HG02678 (cell line): Measurements from ENCODE around the gene BCAS1.
A peak's percentile ranks its signal among the peaks of the same experiment; 100 is the strongest.

Experiments
- ATAC-seq: cut with Tn5 transposase; IDR thresholded peaks from one replicate; pipeline ENCODE4 v1.9.1; 2021; ENCODE audit warnings: mild to moderate bottlenecking, moderate library complexity; ENCODE audit not compliant: unreplicated experiment

The BCAS1 gene

GRCh38 chr20:54051068-54051467, 19.3 kb downstream of the BCAS1 start:
- no peak for ATAC-seq

GRCh38 chr20:54048891-54049545, 21.4 kb downstream of the BCAS1 start:
- ATAC-seq: no peak

DNA sequence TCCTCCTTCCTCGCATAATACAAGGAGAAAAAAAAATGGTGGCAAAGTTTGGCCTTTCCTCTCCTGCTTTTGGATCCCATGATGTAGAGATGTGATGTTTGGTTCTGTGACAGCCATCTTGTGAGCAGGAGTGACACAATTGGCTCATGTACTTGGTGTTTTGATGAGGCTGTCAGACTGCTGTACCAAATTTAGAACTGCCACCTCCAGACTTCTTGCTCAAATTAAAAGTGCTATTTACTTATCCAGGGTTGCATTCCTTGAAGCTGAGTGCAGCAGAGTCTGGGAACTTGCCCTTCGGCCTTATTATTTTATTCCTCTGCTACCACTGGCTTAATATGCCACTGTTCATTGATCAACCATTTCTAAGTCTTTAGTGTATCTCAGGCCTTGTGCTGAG, 21.9 kb downstream of the BCAS1 start:
- no peak for ATAC-seq

DNA sequence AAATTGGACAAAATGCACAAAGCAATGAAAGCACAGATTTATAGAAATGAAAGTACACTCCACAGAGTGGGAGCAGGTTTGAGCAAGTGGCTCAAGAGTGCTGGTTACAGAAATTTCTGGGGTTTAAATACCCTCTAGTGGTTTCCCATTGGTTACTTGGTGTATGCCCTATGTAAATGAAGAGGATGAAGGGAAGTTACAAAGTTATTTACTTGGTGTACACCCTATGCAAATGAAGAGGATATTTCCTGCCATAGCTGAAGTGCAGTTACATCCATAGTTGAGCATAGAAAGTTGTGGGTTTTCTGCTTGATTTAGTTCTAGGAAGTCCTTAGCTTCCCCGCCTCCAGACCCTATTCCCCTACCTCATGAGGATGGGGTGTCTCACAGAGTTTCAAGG, 22.7 kb downstream of the BCAS1 start:
- no peak for ATAC-seq

GRCh38 chr20:54047048-54047447, 23.3 kb downstream of the BCAS1 start:
- no peak for ATAC-seq

DNA sequence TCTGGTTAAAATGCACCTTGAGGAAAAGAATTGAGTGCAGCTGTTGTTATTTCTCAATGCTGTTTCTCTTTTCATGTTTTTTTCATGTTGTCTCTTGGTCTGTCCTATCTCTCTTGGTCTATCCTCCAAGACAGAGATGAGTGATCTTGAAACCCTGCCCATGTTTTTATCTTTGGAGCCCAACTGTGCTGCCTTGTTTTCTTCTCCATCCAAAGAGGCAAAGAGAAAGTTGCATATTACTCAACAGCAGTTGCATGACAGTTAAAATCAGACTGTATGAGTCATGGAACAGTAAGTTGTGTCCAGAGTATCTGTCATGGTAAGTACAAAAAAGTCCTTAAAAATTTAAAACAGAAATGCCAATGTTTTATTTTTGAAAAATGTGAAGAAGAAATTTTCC, 26.2 kb downstream of the BCAS1 start:
- peak; percentile 59 for ATAC-seq

GRCh38 chr20:54043076-54043967, 27.1 kb downstream of the BCAS1 start:
- peak; percentile 43 for ATAC-seq

- no peak for ATAC-seq
Observed at GRCh38 chr20:54042021-54042420, 28.4 kb downstream of the BCAS1 start.

DNA sequence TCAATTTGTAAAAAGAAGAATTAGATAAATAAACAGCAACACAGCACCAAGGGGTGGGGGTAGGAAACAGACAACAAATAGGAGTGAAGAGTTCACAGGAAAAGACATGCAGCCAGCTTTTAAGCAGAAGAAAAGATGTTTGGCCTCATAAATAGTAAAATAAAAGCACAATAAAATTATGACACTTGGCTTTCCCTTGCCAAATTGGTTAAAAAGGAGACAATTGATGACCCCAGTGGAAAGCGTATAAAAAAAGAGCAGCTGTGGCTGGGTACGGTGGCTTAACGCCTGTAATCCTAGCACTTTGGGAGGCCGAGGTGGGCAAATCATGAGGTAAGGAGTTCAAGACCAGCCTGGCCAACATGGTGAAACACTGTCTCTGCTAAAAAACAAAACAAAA, 29.1 kb downstream of the BCAS1 start:
- ATAC-seq: no peak

GRCh38 chr20:54040531-54040930, 29.9 kb downstream of the BCAS1 start:
- no peak for ATAC-seq

- no peak for ATAC-seq
Observed at GRCh38 chr20:54038961-54039360, 31.4 kb downstream of the BCAS1 start.

- no peak for ATAC-seq
Observed at GRCh38 chr20:54037525-54037924, 32.9 kb downstream of the BCAS1 start.

DNA sequence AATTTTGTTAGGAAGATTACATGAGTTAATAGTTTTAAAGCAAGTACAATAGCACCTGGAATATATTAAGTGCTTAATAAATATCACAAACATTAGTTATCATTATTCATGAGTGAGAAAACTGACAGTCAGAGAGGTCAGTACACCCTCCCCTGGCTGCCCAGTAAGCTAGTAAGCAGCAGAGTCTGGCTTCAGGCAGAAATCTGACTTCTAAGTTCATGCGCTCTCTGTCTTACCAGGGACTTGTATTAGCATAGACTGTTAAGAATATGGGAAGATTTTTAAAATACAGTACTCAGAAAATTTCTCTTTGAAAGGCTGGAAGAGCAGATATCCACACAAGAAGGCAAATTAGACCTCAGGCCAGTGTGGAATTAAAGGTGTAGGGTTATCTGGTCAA, 40.8 kb downstream of the BCAS1 start:
- no peak for ATAC-seq

DNA sequence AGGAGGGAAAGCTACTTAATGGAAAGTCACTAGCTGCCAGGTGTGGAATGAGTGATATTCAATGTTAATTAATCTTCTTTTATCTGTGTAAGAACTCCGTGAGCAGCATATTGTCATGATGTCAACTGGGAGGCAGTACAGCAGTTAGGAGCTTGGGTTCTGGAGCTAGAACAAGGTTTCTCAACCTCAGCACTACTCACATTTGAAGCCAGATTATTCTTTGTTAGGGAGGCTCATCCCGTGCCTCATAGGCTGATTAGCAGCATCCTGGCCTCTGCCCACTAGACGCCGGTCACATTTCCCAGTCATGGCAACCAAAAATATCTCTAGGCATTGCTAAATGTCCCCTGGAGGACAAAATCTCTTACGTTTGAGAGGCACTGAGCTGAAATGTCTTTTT, 41.2 kb downstream of the BCAS1 start:
- ATAC-seq: no peak

DNA sequence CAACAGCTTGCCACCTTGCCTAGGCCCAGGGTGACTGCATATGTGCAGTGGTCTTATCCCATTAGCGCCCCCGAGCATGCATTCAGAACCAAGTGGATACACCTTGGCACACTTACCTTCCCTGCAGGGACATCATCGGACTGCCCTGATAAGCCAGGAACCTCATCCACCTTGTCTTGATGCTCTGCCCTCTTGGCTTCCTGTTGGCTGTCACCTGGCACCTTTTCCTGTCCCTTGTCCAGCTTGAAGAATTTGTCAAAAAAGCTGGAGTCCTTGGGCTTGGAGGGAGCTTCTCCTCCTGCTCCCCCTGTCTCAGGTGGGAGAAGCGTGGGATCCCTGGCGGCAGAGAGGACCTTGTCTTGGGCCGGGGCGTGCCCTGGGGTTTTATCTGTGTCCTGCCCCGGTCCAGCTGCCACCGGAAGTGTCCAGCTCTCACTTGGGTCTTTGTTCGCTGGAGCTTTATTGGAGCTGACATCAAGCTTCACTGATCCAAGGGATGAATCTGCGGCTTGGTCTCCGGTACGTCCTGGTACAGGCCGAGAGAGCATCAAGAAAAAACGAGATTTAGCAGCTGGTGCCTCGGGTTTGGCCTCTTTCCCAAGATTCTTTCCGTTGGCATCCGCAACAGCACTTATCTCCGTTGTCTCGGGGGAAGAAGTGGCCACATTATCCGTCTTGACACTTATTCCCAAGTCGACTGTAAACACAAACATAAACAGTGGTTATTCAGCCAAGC, 42.0 kb downstream of the BCAS1 start:
- no peak for ATAC-seq

DNA sequence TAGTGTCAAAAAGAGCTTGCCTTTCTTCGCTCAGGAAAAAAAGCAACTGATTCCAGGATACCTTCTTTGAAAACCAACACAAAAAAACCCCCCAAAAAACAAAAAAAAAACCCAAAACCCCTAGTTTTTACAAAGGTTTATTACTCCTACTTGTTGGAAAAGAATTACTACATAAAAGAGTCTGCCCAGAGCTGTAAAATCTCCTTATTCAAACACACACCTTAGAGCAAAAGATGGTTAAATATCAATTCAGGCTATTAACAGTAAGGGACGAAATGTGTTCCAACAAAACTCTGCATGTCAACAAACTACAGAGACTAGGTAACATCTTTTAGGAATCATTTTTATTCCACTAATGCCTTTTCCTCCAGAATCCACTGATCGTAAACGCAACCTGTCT, 42.7 kb downstream of the BCAS1 start:
- ATAC-seq: no peak

DNA sequence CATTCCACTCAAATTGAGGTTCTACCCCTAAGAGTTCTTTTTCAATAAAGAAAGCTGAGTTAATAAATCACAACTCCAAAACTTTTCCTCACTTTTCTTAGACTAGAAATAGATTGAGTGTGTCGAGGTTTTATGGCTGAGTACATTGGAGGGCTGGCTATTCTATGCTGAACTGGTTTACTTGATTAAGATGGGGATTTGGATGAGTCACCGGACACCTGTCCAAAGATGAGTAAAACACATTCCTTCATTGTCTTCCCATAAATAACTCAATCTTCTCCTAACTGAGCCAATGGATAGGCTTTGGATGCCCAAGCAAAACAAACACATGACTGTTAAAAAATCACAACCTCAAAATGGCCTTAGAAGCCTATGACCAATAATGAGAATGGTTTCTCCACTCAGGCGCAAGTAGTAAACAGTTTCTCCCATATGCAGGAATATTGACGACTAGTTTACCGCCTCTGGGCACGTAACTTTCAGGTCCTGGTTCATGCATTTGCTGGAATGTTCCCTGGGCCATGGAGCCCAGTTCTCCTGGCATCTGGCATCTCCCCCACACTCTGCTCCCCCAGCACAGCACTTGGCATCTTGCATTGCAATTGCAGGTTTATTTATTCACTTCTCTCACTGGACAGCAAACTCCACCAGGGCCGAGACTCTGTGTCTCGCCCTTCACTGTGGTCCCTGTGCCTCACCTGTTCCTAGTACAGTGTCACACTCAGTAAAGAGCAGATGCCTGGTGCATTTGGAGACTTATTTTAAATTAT, 43.9 kb downstream of the BCAS1 start:
- ATAC-seq: no peak

- no peak for ATAC-seq
Observed at GRCh38 chr20:54025251-54025771, 45.1 kb downstream of the BCAS1 start.

GRCh38 chr20:54023406-54023805, 47.0 kb downstream of the BCAS1 start:
- ATAC-seq: no peak

GRCh38 chr20:54021446-54022235, 48.8 kb downstream of the BCAS1 start:
- no peak for ATAC-seq
